ENCODE results near the gene WDR73.

Gene WDR73

GRCh38 chr15:84598250-84598649, 55.8 kb downstream of the WDR73 start:
- no peak for TF ChIP-seq POLR2A (IDR thresholded peaks at IDR 0.05; ENCODE audit: low read depth, low read length)
- no peak for DNase-seq (ENCODE audit: insufficient read length, low spot score)
- FAIRE-seq, result no peak

GRCh38 chr15:84597296-84597695, 56.8 kb downstream of the WDR73 start:
- DNase-seq (ENCODE audit: insufficient read length, low spot score) (no peak), FAIRE-seq (no peak)
- TF ChIP-seq POLR2A (IDR thresholded peaks at IDR 0.05; ENCODE audit: low read depth, low read length), result no peak

GRCh38 chr15:84595660-84596059, 58.4 kb downstream of the WDR73 start:
- no peak for TF ChIP-seq POLR2A (IDR thresholded peaks at IDR 0.05; ENCODE audit: low read depth, low read length)
- DNase-seq (ENCODE audit: insufficient read length, low spot score) (no peak), FAIRE-seq (no peak)

- DNase-seq (ENCODE audit: insufficient read length, low spot score) (no peak), FAIRE-seq (no peak)
- no peak for TF ChIP-seq POLR2A (IDR thresholded peaks at IDR 0.05; ENCODE audit: low read depth, low read length)
Measured at GRCh38 chr15:84594617-84595290, 59.3 kb downstream of the WDR73 start.

GRCh38 chr15:84591815-84592214, 62.3 kb downstream of the WDR73 start:
- no peak for DNase-seq (ENCODE audit: insufficient read length, low spot score)
- TF ChIP-seq POLR2A (IDR thresholded peaks at IDR 0.05; ENCODE audit: low read depth, low read length), result no peak
- no peak for FAIRE-seq

- FAIRE-seq, result no peak
- no peak for TF ChIP-seq POLR2A (IDR thresholded peaks at IDR 0.05; ENCODE audit: low read depth, low read length)
Measured at GRCh38 chr15:84590406-84590805, 63.7 kb downstream of the WDR73 start.

More at GRCh38 chr15:84590406-84590805, 63.7 kb downstream of the WDR73 start:
- no peak for DNase-seq (ENCODE audit: insufficient read length, low spot score)

Measured in H54 (cell line).